ENCODE data around the gene SKI. TPM values are rescaled to one million over a fixed set of nuclear protein-coding genes. Genes with fewer than 3 reads are reported as not detected.

SKI gene
- 100 to 1,000 TPM; 135 to 138 TPM for total RNA-seq

- TF ChIP-seq, protein P1, sequence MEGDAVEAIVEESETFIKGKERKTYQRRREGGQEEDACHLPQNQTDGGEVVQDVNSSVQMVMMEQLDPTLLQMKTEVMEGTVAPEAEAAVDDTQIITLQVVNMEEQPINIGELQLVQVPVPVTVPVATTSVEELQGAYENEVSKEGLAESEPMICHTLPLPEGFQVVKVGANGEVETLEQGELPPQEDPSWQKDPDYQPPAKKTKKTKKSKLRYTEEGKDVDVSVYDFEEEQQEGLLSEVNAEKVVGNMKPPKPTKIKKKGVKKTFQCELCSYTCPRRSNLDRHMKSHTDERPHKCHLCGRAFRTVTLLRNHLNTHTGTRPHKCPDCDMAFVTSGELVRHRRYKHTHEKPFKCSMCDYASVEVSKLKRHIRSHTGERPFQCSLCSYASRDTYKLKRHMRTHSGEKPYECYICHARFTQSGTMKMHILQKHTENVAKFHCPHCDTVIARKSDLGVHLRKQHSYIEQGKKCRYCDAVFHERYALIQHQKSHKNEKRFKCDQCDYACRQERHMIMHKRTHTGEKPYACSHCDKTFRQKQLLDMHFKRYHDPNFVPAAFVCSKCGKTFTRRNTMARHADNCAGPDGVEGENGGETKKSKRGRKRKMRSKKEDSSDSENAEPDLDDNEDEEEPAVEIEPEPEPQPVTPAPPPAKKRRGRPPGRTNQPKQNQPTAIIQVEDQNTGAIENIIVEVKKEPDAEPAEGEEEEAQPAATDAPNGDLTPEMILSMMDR (IDR thresholded peaks at IDR 0.05), result no peak
- no peaks in the 10 kb centered on the region for H3K27me3 ChIP-seq (replicated peaks; ENCODE audit: insufficient read depth)
- DNase-seq (ENCODE audit: low spot score), result no peak
- no peaks in the 10 kb centered on the region for H3K36me3 ChIP-seq
- H3K4me3 ChIP-seq, result peak within 1 kb of the TSS; percentile 86
- ATAC-seq (ENCODE audit: insufficient number of reproducible peaks, low FRiP score, low read depth), result no peak
- H3K9me3 ChIP-seq, result no peaks in the 10 kb centered on the region
- H3K27ac ChIP-seq, result peak within 1 kb of the TSS; percentile 97
- H3K4me1 ChIP-seq (ENCODE audit: control insufficient read depth in 1 of 2, low read depth in 2 of 2), result peaks cover 8 to 21% of the 10 kb centered on the region in 2 donors
Observed at GRCh38 chr1:2228157-2228594, at the start of gene SKI. TSS of gene SKI (plus strand) at chr1:2228319. CDS start at chr1:2228767, 448 bp downstream.

- no peak for ATAC-seq (ENCODE audit: insufficient number of reproducible peaks, low FRiP score, low read depth)
- H3K4me3 ChIP-seq, result no peak overlapping the region
- H3K4me1 ChIP-seq (ENCODE audit: control insufficient read depth in 1 of 2, low read depth in 2 of 2), result no peaks in the 10 kb centered on the region
- H3K36me3 ChIP-seq, result no peaks in the 10 kb centered on the region
- no peaks in the 10 kb centered on the region for H3K27me3 ChIP-seq (replicated peaks; ENCODE audit: insufficient read depth)
- DNase-seq (ENCODE audit: low spot score), result no peak
- no peaks in the 10 kb centered on the region for H3K9me3 ChIP-seq
- no peak overlapping the region for H3K27ac ChIP-seq
- TF ChIP-seq, protein P1 (IDR thresholded peaks at IDR 0.05), result no peak
Observed at GRCh38 chr1:2178875-2179274, 49.2 kb upstream of the SKI start.

- TF ChIP-seq, protein P1 (IDR thresholded peaks at IDR 0.05), result no peak
- H3K36me3 ChIP-seq, result no peaks in the 10 kb centered on the region
- ATAC-seq (ENCODE audit: insufficient number of reproducible peaks, low FRiP score, low read depth) (no peak), DNase-seq (ENCODE audit: low spot score) (no peak)
- H3K4me3 ChIP-seq, result no peak overlapping the region
- H3K9me3 ChIP-seq, result no peaks in the 10 kb centered on the region
- no peaks in the 10 kb centered on the region for H3K27me3 ChIP-seq (replicated peaks; ENCODE audit: insufficient read depth)
- H3K4me1 ChIP-seq (ENCODE audit: control insufficient read depth in 1 of 2, low read depth in 2 of 2), result no peaks in the 10 kb centered on the region
- no peak overlapping the region for H3K27ac ChIP-seq
Observed at GRCh38 chr1:2179283-2180013, 48.7 kb upstream of the SKI start.

GRCh38 chr1:2180297-2181245 lies 47.5 kb upstream of the SKI start:
- DNase-seq (ENCODE audit: low spot score) (no peak), ATAC-seq (ENCODE audit: insufficient number of reproducible peaks, low FRiP score, low read depth) (no peak)
- no peaks in the 10 kb centered on the region for H3K9me3 ChIP-seq
- no peaks in the 10 kb centered on the region for H3K27me3 ChIP-seq (replicated peaks; ENCODE audit: insufficient read depth)
- H3K36me3 ChIP-seq, result no peaks in the 10 kb centered on the region
- H3K27ac ChIP-seq, result no peak overlapping the region
- H3K4me1 ChIP-seq (ENCODE audit: control insufficient read depth in 1 of 2, low read depth in 2 of 2), result no peaks in the 10 kb centered on the region
- H3K4me3 ChIP-seq, result no peak overlapping the region
- TF ChIP-seq, protein P1 (IDR thresholded peaks at IDR 0.05), result no peak

GRCh38 chr1:2181271-2181670 lies 46.8 kb upstream of the SKI start:
- ATAC-seq (ENCODE audit: insufficient number of reproducible peaks, low FRiP score, low read depth) (no peak), DNase-seq (ENCODE audit: low spot score) (no peak)
- Histone ChIP-seq H3K36me3 (no peaks in the 10 kb centered on the region), H3K4me3 (no peak overlapping the region), H3K9me3 (no peaks in the 10 kb centered on the region), H3K27me3 (replicated peaks; ENCODE audit: insufficient read depth) (no peaks in the 10 kb centered on the region), H3K27ac (no peak overlapping the region), H3K4me1 (ENCODE audit: control insufficient read depth in 1 of 2, low read depth in 2 of 2) (no peaks in the 10 kb centered on the region)
- TF ChIP-seq, protein P1 (IDR thresholded peaks at IDR 0.05), result no peak

Measured in thoracic aorta (tissue), 2 donors.